Small intestine (tissue), 7 donors: Measurements from ENCODE around the gene CRELD2. TPM values are rescaled to one million over a fixed set of nuclear protein-coding genes. Genes with fewer than 3 reads are reported as not detected.

ENCODE experiments used
- DNase-seq, 2 donors: peaks; one replicate each; pipeline versions ENCODE4 v3.0.0 to v3.0.0-alpha.2; 2013
- FAIRE-seq: peaks from 2 replicates; lab custom pipeline; 2012; peaks lifted over from hg19 to GRCh38; lab: Jason Lieb, UNC
- H3K27ac ChIP-seq, 3 donors: one replicate each; pipeline ENCODE4 v1.5.1; 2013; ENCODE audit warnings: low read length in 2 of 3, mild to moderate bottlenecking in 2 of 3, control low read depth in 1 of 3, inconsistent platforms in 1 of 3, low read depth in 1 of 3, moderate library complexity in 1 of 3
- H3K27me3 ChIP-seq, 3 donors: one replicate each; pipeline ENCODE4 v1.6.1; 2013; ENCODE audit warnings: low read length in 3 of 3, inconsistent platforms in 1 of 3; ENCODE audit not compliant: control insufficient read depth in 3 of 3, insufficient read depth in 3 of 3
- H3K36me3 ChIP-seq, 3 donors: one replicate each; pipeline ENCODE4 v1.6.1; 2013; ENCODE audit warnings: low read length in 3 of 3, inconsistent platforms in 1 of 3, low read depth in 1 of 3, mild to moderate bottlenecking in 1 of 3, moderate library complexity in 1 of 3; ENCODE audit not compliant: control insufficient read depth in 3 of 3, insufficient read depth in 2 of 3
- H3K4me1 ChIP-seq, 3 donors: one replicate each; pipeline ENCODE4 v1.6.1; 2013; ENCODE audit warnings: low read length in 2 of 3, inconsistent platforms in 1 of 3, low read depth in 1 of 3, mild to moderate bottlenecking in 1 of 3, moderate library complexity in 1 of 3; ENCODE audit not compliant: control insufficient read depth in 3 of 3, insufficient read depth in 2 of 3
- H3K4me3 ChIP-seq, 3 donors: one replicate each; pipeline ENCODE4 v1.5.1; 2013; ENCODE audit warnings: low read length in 3 of 3, control low read depth in 1 of 3, inconsistent platforms in 1 of 3, low read depth in 1 of 3, mild to moderate bottlenecking in 1 of 3, moderate library complexity in 1 of 3
- H3K9me3 ChIP-seq, 2 donors: one replicate each; pipeline ENCODE4 v1.6.1; 2013; ENCODE audit warnings: low read depth in 1 of 2, low read length in 1 of 2; ENCODE audit not compliant: control insufficient read depth in 2 of 2, insufficient read depth in 1 of 2
- WGBS, 3 donors: extraction: QIAGEN DNeasy Blood & Tissue Kit; methylation state at CpG; one replicate each; pipeline ENCODE4 v1.1.7; 2013; 5-methylcytosine and 5-hydroxymethylcytosine counted together
- polyA plus RNA-seq, 4 donors: library from polyadenylated mRNA; stranded (reverse) in 3 of 4; unstranded in 1 of 4; fragments of 200-250 nt in 3 of 4; fragments of 120-200 nt in 1 of 4; gene quantifications; one replicate each; pipeline versions ENCODE4 v1.2.1 to v1.2.3, GENCODE V29; 2013
- donor health status: healthy with polysubstance abuse.
- donor health status: control.
- donor health status: control.
- donor health status: Bipolar disorder and iron deficiency.
- donor health status: healthy.

CRELD2 gene
- polyA plus RNA-seq, 4 donors: 11.9 to 107 (median 21.8) TPM

DNA sequence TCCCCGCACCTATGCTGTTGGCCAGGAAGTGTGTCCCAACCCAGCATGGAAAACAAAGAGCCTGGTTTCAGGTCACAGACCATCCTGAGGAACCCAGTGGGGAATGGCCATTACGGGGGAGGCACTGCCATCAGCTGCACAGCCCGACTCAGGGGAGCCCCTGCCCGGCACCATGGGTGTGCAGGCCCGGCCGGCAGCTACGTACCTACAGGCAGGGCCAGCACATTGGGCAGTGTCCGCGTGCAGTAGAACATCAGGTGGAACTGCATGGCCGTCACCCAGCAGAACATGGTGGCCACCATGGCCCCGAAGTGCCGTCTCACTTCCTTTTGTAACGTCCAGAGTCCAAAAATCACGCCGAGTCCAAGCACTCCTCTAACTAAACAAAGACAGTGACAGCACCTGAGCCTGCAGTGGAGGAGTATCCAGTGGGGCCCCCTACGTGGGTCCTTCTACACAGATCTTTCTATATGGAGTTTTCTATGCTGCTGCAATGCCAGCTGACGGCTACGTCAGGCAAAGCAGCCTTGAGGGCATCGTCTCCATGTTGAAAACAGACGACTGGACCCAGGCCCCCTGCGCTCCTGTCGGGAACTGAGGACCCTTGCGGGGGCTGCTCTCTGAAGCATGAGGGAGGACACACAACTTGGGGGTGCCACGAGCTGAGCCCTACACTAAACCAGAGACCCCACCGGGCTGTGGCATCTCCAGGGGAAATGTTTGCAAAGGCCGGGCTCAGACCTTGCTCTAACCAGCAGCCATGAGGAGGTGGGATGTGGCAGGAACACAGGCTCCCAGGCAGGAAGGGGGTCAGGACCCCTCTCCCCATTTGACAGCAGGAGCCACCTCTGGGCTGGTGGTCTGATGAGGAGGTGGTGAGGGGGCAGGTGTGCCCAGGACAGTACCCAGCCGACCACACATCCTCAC lies 7.9 kb upstream of the CRELD2 start:
- 90 to 93% (median 92%) methylated on average over 27 of the region's 27 CpGs for WGBS, 3 donors

DNA sequence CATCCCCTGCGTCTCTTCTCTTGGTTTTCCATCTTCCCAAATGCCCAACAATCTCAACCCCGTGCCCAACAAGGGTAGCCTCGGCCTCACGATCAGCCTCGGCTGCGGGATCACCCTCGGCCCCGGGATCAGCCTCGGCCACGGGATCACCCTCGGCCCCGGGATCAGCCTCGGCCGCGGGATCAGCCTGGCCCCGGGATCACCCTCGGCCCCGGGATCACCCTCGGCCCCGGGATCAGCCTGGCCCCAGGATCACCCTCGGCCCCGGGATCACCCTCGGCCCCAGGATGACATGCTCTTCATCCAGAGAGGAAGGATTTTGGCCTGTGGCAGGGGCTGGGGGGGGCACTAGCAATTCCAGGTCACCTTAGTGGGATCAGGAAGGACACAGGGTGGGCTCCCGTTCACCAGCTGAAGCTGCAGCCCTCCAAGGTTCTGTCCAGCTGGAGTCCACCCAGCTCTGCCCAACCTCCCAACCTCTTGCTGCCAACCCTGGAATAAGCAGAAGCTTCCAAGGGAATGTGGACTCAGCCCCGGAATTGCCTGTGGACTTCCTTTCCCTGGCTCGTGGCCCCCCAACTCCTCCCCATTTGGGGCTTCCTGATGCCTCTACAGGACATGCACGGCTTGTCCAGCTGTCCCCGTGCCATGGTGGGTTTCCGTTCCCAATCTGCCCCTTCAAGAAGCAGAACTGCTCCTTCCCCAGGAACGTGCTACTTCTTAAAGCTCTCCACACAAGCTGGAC lies 6.4 kb upstream of the CRELD2 start:
- Histone ChIP-seq H3K4me3 (no peak overlapping the region), H3K36me3 (peaks cover 4 to 60% (median 13%) of the 10 kb centered on the region in 3 donors), H3K4me1 (no peaks in the 10 kb centered on the region), H3K27me3 (no peaks in the 10 kb centered on the region), H3K9me3 (no peaks in the 10 kb centered on the region), H3K27ac (no peak overlapping the region)
- FAIRE-seq (no peak), DNase-seq (no peak)
- WGBS, 3 donors: 94 to 97% (median 96%) methylated on average over 23 to 30 of the region's 30 CpGs

More for the DNA sequence above, 7.9 kb upstream of the CRELD2 start:
- Histone ChIP-seq H3K27me3 (no peaks in the 10 kb centered on the region), H3K36me3 (peaks cover 4 to 71% (median 18%) of the 10 kb centered on the region in 3 donors), H3K27ac (no peak overlapping the region), H3K9me3 (no peaks in the 10 kb centered on the region), H3K4me1 (no peaks in the 10 kb centered on the region), H3K4me3 (no peak overlapping the region)
- DNase-seq: no peak
- no peak for FAIRE-seq

DNA sequence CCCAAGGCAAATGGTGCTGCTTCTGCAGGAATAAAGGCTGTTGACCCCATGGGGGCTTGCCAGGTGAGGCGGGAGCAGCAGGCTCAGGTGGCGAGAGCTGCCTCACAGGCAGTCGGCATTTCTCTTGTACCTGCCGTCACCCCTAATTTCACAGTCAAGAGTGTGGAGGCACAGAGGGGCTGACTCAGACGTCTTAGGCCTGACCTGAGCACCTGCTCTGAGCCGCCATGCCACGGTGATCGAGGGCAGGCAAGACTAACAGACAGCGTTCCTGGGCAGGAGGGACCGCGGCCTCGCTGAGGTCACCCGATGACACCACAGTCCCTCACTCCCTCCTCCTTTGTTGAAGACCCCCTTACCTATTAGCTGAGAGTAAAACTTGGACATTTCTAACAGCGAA lies 5.4 kb upstream of the CRELD2 start:
- FAIRE-seq (no peak), DNase-seq (no peak)
- Histone ChIP-seq H3K4me3 (no peak overlapping the region), H3K27ac (no peak overlapping the region), H3K9me3 (no peaks in the 10 kb centered on the region), H3K4me1 (no peaks in the 10 kb centered on the region), H3K36me3 (peaks cover 4 to 50% (median 13%) of the 10 kb centered on the region in 3 donors), H3K27me3 (no peaks in the 10 kb centered on the region)
- WGBS, 3 donors: 93 to 97% (median 96%) methylated on average over 14 of the region's 14 CpGs

DNA sequence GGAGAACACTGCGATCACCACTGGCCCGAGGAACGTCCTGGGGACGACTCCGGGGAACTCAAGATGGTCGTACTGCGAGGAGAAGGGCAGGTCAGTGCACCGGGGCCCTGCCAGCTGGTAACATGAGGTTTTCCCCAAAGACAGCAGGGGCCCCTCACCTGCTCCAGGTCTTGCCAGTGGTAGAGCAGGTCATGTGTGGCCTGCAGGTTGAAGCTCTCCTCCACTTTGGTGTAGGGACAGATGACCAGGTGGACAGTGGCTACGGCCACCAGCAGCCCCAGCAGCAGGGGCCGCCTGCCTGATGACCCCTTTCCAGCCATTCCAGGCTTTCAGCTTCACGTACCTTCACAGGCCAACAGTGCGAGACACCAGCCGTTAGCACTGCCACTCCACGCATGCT lies 5.0 kb upstream of the CRELD2 start:
- Histone ChIP-seq H3K4me3 (no peak overlapping the region), H3K27me3 (no peaks in the 10 kb centered on the region), H3K36me3 (peaks cover 4 to 48% (median 13%) of the 10 kb centered on the region in 3 donors), H3K27ac (no peak overlapping the region), H3K4me1 (no peaks in the 10 kb centered on the region), H3K9me3 (no peaks in the 10 kb centered on the region)
- DNase-seq (no peak), FAIRE-seq (no peak)
- 96 to 97% (median 97%) methylated on average over 14 of the region's 14 CpGs for WGBS, 3 donors

DNA sequence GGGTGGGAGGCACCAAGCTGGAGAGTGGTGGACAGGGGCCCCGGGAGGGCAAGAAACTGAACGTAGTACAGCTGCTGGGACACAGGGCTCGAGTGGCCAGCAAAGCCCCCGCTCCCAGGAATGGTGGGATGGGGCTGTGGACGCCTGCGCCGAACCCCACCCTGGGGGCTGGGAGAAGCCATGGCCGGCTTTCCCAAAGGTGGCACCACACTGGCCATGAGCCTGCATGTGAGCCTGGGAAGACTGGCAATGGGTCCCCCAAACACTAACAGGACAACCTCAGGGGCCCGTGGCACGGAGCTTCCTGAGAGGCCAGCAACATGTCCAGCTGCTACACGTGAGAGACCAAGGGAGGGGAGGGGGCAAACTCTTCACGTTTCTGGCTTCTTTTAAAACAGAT lies 4.2 kb upstream of the CRELD2 start:
- DNase-seq: no peak
- Histone ChIP-seq H3K27ac (no peak overlapping the region), H3K27me3 (no peaks in the 10 kb centered on the region), H3K36me3 (peaks cover 4 to 43% (median 13%) of the 10 kb centered on the region in 3 donors), H3K9me3 (no peaks in the 10 kb centered on the region), H3K4me1 (peaks cover 0 to 4% (median 0%) of the 10 kb centered on the region in 3 donors), H3K4me3 (no peak overlapping the region)
- FAIRE-seq: no peak
- 88 to 98% (median 91%) methylated on average over 12 of the region's 12 CpGs for WGBS, 3 donors

DNA sequence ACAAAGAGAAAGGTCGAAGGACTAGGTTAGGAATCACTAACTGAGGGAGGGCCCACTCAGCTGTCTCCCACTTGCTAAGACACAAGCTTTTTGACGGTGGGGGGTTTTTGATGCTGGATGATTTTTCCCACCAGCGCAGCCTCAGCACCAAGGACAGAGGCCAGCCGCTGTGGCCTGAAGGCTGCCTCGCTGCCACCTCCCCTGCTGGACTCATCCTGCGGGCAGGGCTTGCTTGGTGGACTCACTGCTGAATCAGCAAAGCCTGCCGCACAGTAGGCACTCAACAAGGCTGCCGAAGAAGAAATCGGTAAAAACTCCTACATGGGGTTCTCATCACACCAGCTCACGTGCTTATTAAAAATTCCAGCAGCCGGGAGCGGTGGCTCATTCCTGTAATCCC lies 2.8 kb upstream of the CRELD2 start:
- H3K27me3 ChIP-seq: no peaks in the 10 kb centered on the region
- H3K4me3 ChIP-seq: no peak overlapping the region
- peaks cover 4 to 37% (median 9%) of the 10 kb centered on the region in 3 donors for H3K36me3 ChIP-seq
- no peak overlapping the region for H3K27ac ChIP-seq
- no peaks in the 10 kb centered on the region for H3K9me3 ChIP-seq
- H3K4me1 ChIP-seq: peaks cover 0 to 5% (median 4%) of the 10 kb centered on the region in 3 donors
- 94 to 97% (median 94%) methylated on average over 12 of the region's 12 CpGs for WGBS, 3 donors
- FAIRE-seq: no peak
- no peak for DNase-seq

DNA sequence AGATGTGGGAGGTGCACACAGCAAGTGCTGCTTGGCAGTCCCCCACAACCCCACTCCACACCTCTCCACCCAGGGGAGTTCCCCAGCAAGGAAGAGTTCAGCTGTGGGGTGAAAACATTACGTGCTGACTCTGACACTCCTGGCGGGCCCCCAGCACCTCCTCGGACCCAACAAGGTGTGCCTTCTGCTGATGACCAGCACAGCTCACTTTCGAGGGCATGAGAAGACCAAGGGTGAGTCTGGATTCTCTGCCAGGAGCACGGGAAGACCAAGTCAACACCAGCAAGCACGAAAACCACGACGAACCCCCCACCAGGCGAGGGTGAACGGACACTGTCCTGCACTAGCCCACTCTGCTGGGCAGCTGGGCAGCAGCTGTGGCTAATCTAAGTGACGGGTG lies 1.6 kb upstream of the CRELD2 start:
- WGBS, 3 donors: 85 to 92% (median 88%) methylated on average over 11 of the region's 11 CpGs
- no peak for FAIRE-seq
- no peak for DNase-seq
- Histone ChIP-seq H3K4me1 (peaks cover 0 to 5% (median 4%) of the 10 kb centered on the region in 3 donors), H3K4me3 (no peak overlapping the region), H3K36me3 (peaks cover 4 to 38% (median 7%) of the 10 kb centered on the region in 3 donors), H3K27ac (no peak overlapping the region), H3K9me3 (no peaks in the 10 kb centered on the region), H3K27me3 (no peaks in the 10 kb centered on the region)
